GM18499 (cell line): ENCODE measurements around the gene LSM7.
"Not testable (repeated sequence)": the region's sequence is repeated elsewhere in the genome, so short reads cannot be mapped to it uniquely, and the experiment has no call there.

Experiments
- ATAC-seq: cut with Tn5 transposase; IDR thresholded peaks from one replicate; pipeline ENCODE4 v1.9.1; 2021; ENCODE audit warnings: moderate number of reproducible peaks; ENCODE audit not compliant: insufficient read depth, unreplicated experiment

Gene LSM7

GRCh38 chr19:2355168-2356035 lies 27.0 kb upstream of the LSM7 start:
- no peak for ATAC-seq

GRCh38 chr19:2354670-2355069 lies 26.3 kb upstream of the LSM7 start:
- no peak for ATAC-seq

- ATAC-seq = no peak
These were observed 25.7 kb upstream of the LSM7 start for GRCh38 chr19:2353887-2354592.

GRCh38 chr19:2353159-2353886 lies 24.9 kb upstream of the LSM7 start:
- no peak for ATAC-seq

- ATAC-seq = no peak
These were observed 23.7 kb upstream of the LSM7 start for GRCh38 chr19:2352121-2352520.

- no peak for ATAC-seq
These were observed 23.2 kb upstream of the LSM7 start for GRCh38 chr19:2351591-2351990.

- no peak for ATAC-seq
These were observed 22.3 kb upstream of the LSM7 start for GRCh38 chr19:2350656-2351055.

- ATAC-seq = not testable (repeated sequence)
These were observed 21.4 kb upstream of the LSM7 start for GRCh38 chr19:2349818-2350217.

GRCh38 chr19:2345794-2346663 lies 17.6 kb upstream of the LSM7 start:
- ATAC-seq = no peak

GRCh38 chr19:2345076-2345475 lies 16.7 kb upstream of the LSM7 start:
- ATAC-seq = no peak

- no peak for ATAC-seq
These were observed 16.0 kb upstream of the LSM7 start for GRCh38 chr19:2344381-2344870.

- no peak for ATAC-seq
These were observed 15.1 kb upstream of the LSM7 start for GRCh38 chr19:2343289-2343982.

GRCh38 chr19:2342656-2343288 lies 14.4 kb upstream of the LSM7 start:
- no peak for ATAC-seq

- ATAC-seq = no peak
These were observed 13.6 kb upstream of the LSM7 start for GRCh38 chr19:2341982-2342381.

GRCh38 chr19:2341244-2341751 lies 12.9 kb upstream of the LSM7 start:
- ATAC-seq = no peak

- no peak for ATAC-seq
These were observed 12.3 kb upstream of the LSM7 start for GRCh38 chr19:2340496-2341243.

- ATAC-seq = no peak
These were observed 11.4 kb upstream of the LSM7 start for GRCh38 chr19:2339644-2340310.
